HepG2 (cell line): ENCODE data around the gene ILRUN. TPM values are rescaled to one million over a fixed set of nuclear protein-coding genes. Genes with fewer than 3 reads are reported as not detected.

Experiments
- ATF7 ChIP-seq, 2 experiments: fragments of 450-650 bp in 1 of 2; sonication (generic) in 1 of 2; formaldehyde crosslinking in 1 of 2; IDR thresholded peaks; 2 replicates each; pipeline versions ENCODE4 v1.4.0 to v1.6.1; 2016 to 2020; ENCODE audit warnings: antibody characterized with exemption in 1 of 2, mild to moderate bottlenecking in 1 of 2, missing genetic modification reagents in 1 of 2
- JARID2 ChIP-seq: sonication (generic); formaldehyde crosslinking; IDR thresholded peaks from 2 replicates; pipeline ENCODE4 v1.8.1; 2023; ENCODE audit warnings: missing genetic modification reagents, inconsistent platforms; ENCODE audit not compliant: insufficient replicate concordance
- KDM4B ChIP-seq: sonication (generic); formaldehyde crosslinking; IDR thresholded peaks from 2 replicates; pipeline ENCODE4 v1.4.0; 2020; ENCODE audit warnings: missing genetic modification reagents
- KDM5B ChIP-seq: sonication (generic); formaldehyde crosslinking; IDR thresholded peaks from 2 replicates; pipeline ENCODE4 v1.4.0; 2020; ENCODE audit warnings: missing genetic modification reagents, mild to moderate bottlenecking, borderline replicate concordance
- NR2F2 ChIP-seq: IDR thresholded peaks from 2 replicates; pipeline ENCODE4 v1.6.1; 2012; ENCODE audit warnings: low read depth, inconsistent platforms, borderline replicate concordance
- POLR2A ChIP-seq, 2 experiments: IDR thresholded peaks; 2 replicates each; pipeline ENCODE4 v1.6.1; 2011; ENCODE audit warnings: low read depth in 2 of 2, low read length in 2 of 2, mild to moderate bottlenecking in 1 of 2, moderate library complexity in 1 of 2; ENCODE audit not compliant: insufficient read depth in 1 of 2
- RORA ChIP-seq: sonication (generic); formaldehyde crosslinking; IDR thresholded peaks from 2 replicates; pipeline ENCODE4 v1.5.0; 2020; ENCODE audit warnings: mild to moderate bottlenecking, missing genetic modification reagents, moderate library complexity
- THAP11 ChIP-seq: IDR thresholded peaks from 2 replicates; pipeline ENCODE4 v1.6.1; 2016; ENCODE audit warnings: missing biosample characterization, missing genetic modification reagents
- YEATS4 ChIP-seq: sonication (generic); formaldehyde crosslinking; IDR thresholded peaks from 2 replicates; pipeline ENCODE4 v1.4.0; 2020; ENCODE audit warnings: missing genetic modification reagents, borderline replicate concordance
- ZMYM4 ChIP-seq: sonication (generic); formaldehyde crosslinking; IDR thresholded peaks from 2 replicates; pipeline ENCODE4 v1.8.1; 2023; ENCODE audit warnings: mild to moderate bottlenecking, missing genetic modification reagents
- ZNF644 ChIP-seq: IDR thresholded peaks from 2 replicates; pipeline ENCODE4 v1.6.1; 2016; ENCODE audit warnings: low read depth
- ZNF710 ChIP-seq: sonication (generic); formaldehyde crosslinking; IDR thresholded peaks from 2 replicates; pipeline ENCODE4 v1.5.0; 2020; ENCODE audit warnings: mild to moderate bottlenecking, missing genetic modification reagents, borderline replicate concordance
- polyA plus RNA-seq, 8 experiments: library from polyadenylated mRNA; depleted of rRNA in 3 of 8; stranded (reverse) in 7 of 8; unstranded in 1 of 8; fragments of >200 nt; fragmentation: Illumina TruSeq in 4 of 8; extraction: Trizol in 4 of 8; gene quantifications; 2 replicates each; pipeline versions ENCODE4 v1.2.1 to v1.2.3, GENCODE V29; 2011 to 2016; ENCODE audit warnings: low read depth in 4 of 8, missing spikeins in 1 of 8, mixed read lengths in 1 of 8; ENCODE audit not compliant: insufficient read depth in 1 of 8
- total RNA-seq, 5 experiments: library from RNA; depleted of rRNA; stranded (reverse); fragments of >200 nt; fragmentation: Illumina TruSeq; extraction: Trizol; gene quantifications; 2 replicates each; pipeline ENCODE4 v1.2.3, GENCODE V29; 2016; ENCODE audit warnings: low read depth in 1 of 5
- TF ChIP-seq, protein P1 (sequence below): sonication (generic); formaldehyde crosslinking; IDR thresholded peaks from 2 replicates; pipeline ENCODE4 v1.4.0; 2020; ENCODE audit warnings: missing genetic modification reagents
- TF ChIP-seq, protein P2 (sequence below), 2 experiments: fragments of 450-650 bp in 1 of 2; sonication (generic) in 1 of 2; formaldehyde crosslinking in 1 of 2; IDR thresholded peaks; 2 replicates each; pipeline versions ENCODE4 v1.6.1 to v1.8.0; 2016 to 2022; ENCODE audit warnings: antibody characterized with exemption in 1 of 2, mild to moderate bottlenecking in 1 of 2, missing genetic modification reagents in 1 of 2

Gene ILRUN
- total and polyA plus RNA-seq, 2 of the 13 experiments (the other 11 are each of a cell fraction or from before 2014, with no cell fraction given) = 45.5 to 66.6 TPM

DNA sequence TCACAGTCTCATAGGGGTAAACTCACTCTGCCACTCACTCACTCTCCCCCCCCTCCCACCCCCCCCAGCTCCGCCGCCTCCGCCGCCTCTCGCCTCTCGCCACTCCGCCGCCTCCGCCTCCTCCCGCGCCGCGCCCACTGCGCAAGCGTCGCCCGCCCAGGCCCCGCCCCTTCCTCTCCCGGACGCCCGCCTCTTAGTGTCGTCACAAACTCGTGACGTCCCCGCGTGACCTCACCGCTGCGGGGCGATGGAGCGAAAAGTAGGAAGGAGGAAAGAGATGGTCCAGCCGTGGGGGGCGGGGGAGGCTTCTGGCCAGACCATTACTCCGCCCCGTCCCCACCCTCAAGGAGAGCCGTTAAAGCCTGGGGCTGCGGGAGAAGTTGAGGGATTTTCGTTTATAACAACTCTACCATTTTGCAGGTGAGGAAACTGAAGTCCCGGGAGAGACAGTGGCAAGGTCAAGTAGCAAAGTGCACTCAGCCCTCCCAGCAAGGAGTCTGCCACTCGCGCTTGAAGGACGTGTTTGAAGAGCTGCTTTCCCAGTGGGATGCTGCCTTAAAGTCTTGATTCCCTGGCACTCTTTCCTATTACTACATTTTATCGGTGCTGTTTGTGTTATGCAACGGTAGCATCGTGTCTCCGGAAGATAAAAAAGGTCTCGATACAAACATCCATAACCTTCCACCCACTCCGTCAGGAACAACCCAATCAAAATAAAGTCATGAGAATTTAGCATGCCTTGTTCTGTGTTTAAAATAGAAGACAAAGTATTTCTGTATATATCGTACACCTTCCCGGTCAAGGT lies at the start of gene ILRUN (continued):
- TF ChIP-seq, protein P1, sequence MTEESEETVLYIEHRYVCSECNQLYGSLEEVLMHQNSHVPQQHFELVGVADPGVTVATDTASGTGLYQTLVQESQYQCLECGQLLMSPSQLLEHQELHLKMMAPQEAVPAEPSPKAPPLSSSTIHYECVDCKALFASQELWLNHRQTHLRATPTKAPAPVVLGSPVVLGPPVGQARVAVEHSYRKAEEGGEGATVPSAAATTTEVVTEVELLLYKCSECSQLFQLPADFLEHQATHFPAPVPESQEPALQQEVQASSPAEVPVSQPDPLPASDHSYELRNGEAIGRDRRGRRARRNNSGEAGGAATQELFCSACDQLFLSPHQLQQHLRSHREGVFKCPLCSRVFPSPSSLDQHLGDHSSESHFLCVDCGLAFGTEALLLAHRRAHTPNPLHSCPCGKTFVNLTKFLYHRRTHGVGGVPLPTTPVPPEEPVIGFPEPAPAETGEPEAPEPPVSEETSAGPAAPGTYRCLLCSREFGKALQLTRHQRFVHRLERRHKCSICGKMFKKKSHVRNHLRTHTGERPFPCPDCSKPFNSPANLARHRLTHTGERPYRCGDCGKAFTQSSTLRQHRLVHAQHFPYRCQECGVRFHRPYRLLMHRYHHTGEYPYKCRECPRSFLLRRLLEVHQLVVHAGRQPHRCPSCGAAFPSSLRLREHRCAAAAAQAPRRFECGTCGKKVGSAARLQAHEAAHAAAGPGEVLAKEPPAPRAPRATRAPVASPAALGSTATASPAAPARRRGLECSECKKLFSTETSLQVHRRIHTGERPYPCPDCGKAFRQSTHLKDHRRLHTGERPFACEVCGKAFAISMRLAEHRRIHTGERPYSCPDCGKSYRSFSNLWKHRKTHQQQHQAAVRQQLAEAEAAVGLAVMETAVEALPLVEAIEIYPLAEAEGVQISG (CRISPR knock-in tag) = no peak; the same call in none of the 2 replicates
- peak; percentile 88 for TF ChIP-seq ZMYM4 (CRISPR knock-in tag)
- TF ChIP-seq, protein P2, sequence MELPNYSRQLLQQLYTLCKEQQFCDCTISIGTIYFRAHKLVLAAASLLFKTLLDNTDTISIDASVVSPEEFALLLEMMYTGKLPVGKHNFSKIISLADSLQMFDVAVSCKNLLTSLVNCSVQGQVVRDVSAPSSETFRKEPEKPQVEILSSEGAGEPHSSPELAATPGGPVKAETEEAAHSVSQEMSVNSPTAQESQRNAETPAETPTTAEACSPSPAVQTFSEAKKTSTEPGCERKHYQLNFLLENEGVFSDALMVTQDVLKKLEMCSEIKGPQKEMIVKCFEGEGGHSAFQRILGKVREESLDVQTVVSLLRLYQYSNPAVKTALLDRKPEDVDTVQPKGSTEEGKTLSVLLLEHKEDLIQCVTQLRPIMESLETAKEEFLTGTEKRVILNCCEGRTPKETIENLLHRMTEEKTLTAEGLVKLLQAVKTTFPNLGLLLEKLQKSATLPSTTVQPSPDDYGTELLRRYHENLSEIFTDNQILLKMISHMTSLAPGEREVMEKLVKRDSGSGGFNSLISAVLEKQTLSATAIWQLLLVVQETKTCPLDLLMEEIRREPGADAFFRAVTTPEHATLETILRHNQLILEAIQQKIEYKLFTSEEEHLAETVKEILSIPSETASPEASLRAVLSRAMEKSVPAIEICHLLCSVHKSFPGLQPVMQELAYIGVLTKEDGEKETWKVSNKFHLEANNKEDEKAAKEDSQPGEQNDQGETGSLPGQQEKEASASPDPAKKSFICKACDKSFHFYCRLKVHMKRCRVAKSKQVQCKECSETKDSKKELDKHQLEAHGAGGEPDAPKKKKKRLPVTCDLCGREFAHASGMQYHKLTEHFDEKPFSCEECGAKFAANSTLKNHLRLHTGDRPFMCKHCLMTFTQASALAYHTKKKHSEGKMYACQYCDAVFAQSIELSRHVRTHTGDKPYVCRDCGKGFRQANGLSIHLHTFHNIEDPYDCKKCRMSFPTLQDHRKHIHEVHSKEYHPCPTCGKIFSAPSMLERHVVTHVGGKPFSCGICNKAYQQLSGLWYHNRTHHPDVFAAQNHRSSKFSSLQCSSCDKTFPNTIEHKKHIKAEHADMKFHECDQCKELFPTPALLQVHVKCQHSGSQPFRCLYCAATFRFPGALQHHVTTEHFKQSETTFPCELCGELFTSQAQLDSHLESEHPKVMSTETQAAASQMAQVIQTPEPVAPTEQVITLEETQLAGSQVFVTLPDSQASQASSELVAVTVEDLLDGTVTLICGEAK (IDR thresholded peaks at IDR 0.05) = no peak
- TF ChIP-seq, protein P2 (CRISPR knock-in tag; IDR thresholded peaks at IDR 0.05) = peak; percentile 12; the same call in 1 of the 2 replicates
- TF ChIP-seq KDM4B = peak; percentile 80; the same call in 1 of the 2 replicates
- peak; percentile 30; the same call in 1 of the 2 replicates for TF ChIP-seq NR2F2
- TF ChIP-seq YEATS4 (CRISPR knock-in tag) = no peak; the same call in 1 of the 2 replicates
- TF ChIP-seq THAP11 (CRISPR knock-in tag) = peak; percentile 83
- peak; percentile 26; the same call in 1 of the 2 replicates for TF ChIP-seq ZNF710 (CRISPR knock-in tag)
- TF ChIP-seq JARID2 (CRISPR knock-in tag) = peak; percentile 40
- TF ChIP-seq ZNF644 (CRISPR knock-in tag) = 0 out of 2 replicates have a peak, but pooled peaks have one; percentile 8
- peak; percentile 51; the same call in 1 of the 2 replicates for TF ChIP-seq KDM5B
- no peak for TF ChIP-seq RORA (CRISPR knock-in tag)
- peak in 1 of 2 experiments; percentile 80; a peak in 2 of 4 replicates for TF ChIP-seq POLR2A (IDR thresholded peaks at IDR 0.05; ENCODE audit: insufficient read depth in 1 of 2, low read depth in 2 of 2, low read length in 2 of 2)
- TF ChIP-seq ATF7 (IDR thresholded peaks at IDR 0.05) = peak; percentile 22; the same call in 1 of the 2 replicates
- peak; percentile 81; the same call in 1 of the 2 replicates for TF ChIP-seq ATF7 (CRISPR knock-in tag; IDR thresholded peaks at IDR 0.05)
